ENCODE measurements around the gene COPA. TPM values are rescaled to one million over a fixed set of nuclear protein-coding genes. Genes with fewer than 3 reads are reported as not detected.

Gene COPA
- polyA plus RNA-seq, 1 of the 3 experiments (the other 2 are of a cell fraction) = 91.4 TPM

- peaks cover 43% of the 10 kb centered on the region for H4K20me1 ChIP-seq (ENCODE audit: insufficient read depth)
- no peak overlapping the region for H3K27ac ChIP-seq (ENCODE audit: low read depth in 2 of 2, low read length in 1 of 2)
- H3K4me3 ChIP-seq (ENCODE audit: low read depth in 2 of 2, low read length in 1 of 2) = no peak overlapping the region
- H3K79me2 ChIP-seq (ENCODE audit: insufficient read depth) = peaks cover 76% of the 10 kb centered on the region
- no peak overlapping the region for H3K4me2 ChIP-seq
- H3K27me3 ChIP-seq (ENCODE audit: insufficient read depth) = no peaks in the 10 kb centered on the region
- no peaks in the 10 kb centered on the region for H3F3A ChIP-seq (replicated peaks; ENCODE audit: insufficient read depth)
- peaks cover 0 to 8% of the 10 kb centered on the region in 2 experiments; a peak in 1 of 4 replicates for H3K4me1 ChIP-seq (ENCODE audit: control insufficient read depth in 1 of 2, insufficient read depth in 2 of 2, low read depth in 1 of 2, low read length in 1 of 2)
- no peak overlapping the region for H3K9ac ChIP-seq
- no peak overlapping the region for H2AFZ ChIP-seq (ENCODE audit: low read depth)
- H3K36me3 ChIP-seq (replicated peaks in 1 of 2; ENCODE audit: control insufficient read depth in 1 of 2, insufficient read depth in 2 of 2, low read length in 1 of 2) = peaks cover 25 to 38% of the 10 kb centered on the region in 2 experiments
- ChIA-PET CTCF (interaction anchor here (1.1 to 26.9 kb wide), 6 partner anchors 13 to 159 kb away, joined by 3 to 293 read pairs (median 20); partner anchors contain the start of gene CASQ1), POLR2A (no interaction called here)
- no peak for DNase-seq
- WGBS (ENCODE audit: low lambda C conversion rate) = 100% methylated on average over 1 of the region's 1 CpG
- TF ChIP-seq TCF12 (IDR thresholded peaks at IDR 0.05) = no peak
- TF ChIP-seq MEF2A (IDR thresholded peaks at IDR 0.05; ENCODE audit: borderline replicate concordance, low read depth) = no peak
- no peak for TF ChIP-seq PBX3 (IDR thresholded peaks at IDR 0.05)
- no peak for TF ChIP-seq FOXJ3 (CRISPR knock-in tag; IDR thresholded peaks at IDR 0.05)
- no peak for TF ChIP-seq TEAD4 (IDR thresholded peaks at IDR 0.05; ENCODE audit: borderline replicate concordance, insufficient read depth)
- TF ChIP-seq ELF1 (IDR thresholded peaks at IDR 0.05) = no peak
- no peak for TF ChIP-seq NFIC (IDR thresholded peaks at IDR 0.05; ENCODE audit: borderline replicate concordance)
- no peak for TF ChIP-seq CTCF (IDR thresholded peaks at IDR 0.05)
- no peak for TF ChIP-seq FOSL2 (IDR thresholded peaks at IDR 0.05; ENCODE audit: borderline replicate concordance, low read depth)
- TF ChIP-seq SMC3 (IDR thresholded peaks at IDR 0.05; ENCODE audit: low read depth, low read length) = no peak
- TF ChIP-seq GATA2 (CRISPR knock-in tag; IDR thresholded peaks at IDR 0.05) = no peak
- no peak for TF ChIP-seq POLR2AphosphoS5 (IDR thresholded peaks at IDR 0.05; ENCODE audit: low read depth, low read length)
- no peak for TF ChIP-seq YY1 (IDR thresholded peaks at IDR 0.05; ENCODE audit: low read depth)
- TF ChIP-seq RAD21 (IDR thresholded peaks at IDR 0.05; ENCODE audit: low read length) = no peak
- no peak for TF ChIP-seq SIN3A (IDR thresholded peaks at IDR 0.05; ENCODE audit: borderline replicate concordance, low read depth, low read length)
- TF ChIP-seq EP300 (IDR thresholded peaks at IDR 0.05; ENCODE audit: borderline replicate concordance in 1 of 2, low read depth in 1 of 2, low read length in 1 of 2) = no peak
- no peaks in the 10 kb centered on the region for H3K9me2 ChIP-seq
- H3K9me3 ChIP-seq = no peaks in the 10 kb centered on the region
Measured at GRCh38 chr1:160245434-160245833, 97.6 kb downstream of the COPA start.

- CTCF ChIA-PET = interaction anchor here (0.7 to 26.9 kb wide), 10 partner anchors 8 to 237 kb away, joined by 3 to 293 read pairs (median 6); partner anchors contain the start of gene CASQ1
- peaks cover 70% of the 10 kb centered on the region for H3K79me2 ChIP-seq (ENCODE audit: insufficient read depth)
- TF ChIP-seq NFIC (IDR thresholded peaks at IDR 0.05; ENCODE audit: borderline replicate concordance) (no peak), PBX3 (IDR thresholded peaks at IDR 0.05) (no peak), USF2 (IDR thresholded peaks at IDR 0.05; ENCODE audit: borderline replicate concordance, low read depth, low read length) (no peak), ELF1 (IDR thresholded peaks at IDR 0.05) (no peak), SMC3 (IDR thresholded peaks at IDR 0.05; ENCODE audit: low read depth, low read length) (no peak), ZBTB33 (IDR thresholded peaks at IDR 0.05; ENCODE audit: borderline replicate concordance, low read depth) (no peak), USF1 (IDR thresholded peaks at IDR 0.05; ENCODE audit: borderline replicate concordance, low read depth) (no peak), GATA2 (CRISPR knock-in tag; IDR thresholded peaks at IDR 0.05) (no peak), SIN3A (IDR thresholded peaks at IDR 0.05; ENCODE audit: borderline replicate concordance, low read depth, low read length) (no peak), TCF12 (IDR thresholded peaks at IDR 0.05) (no peak), JUND (IDR thresholded peaks at IDR 0.05) (no peak), RAD21 (IDR thresholded peaks at IDR 0.05; ENCODE audit: low read length) (no peak)
Measured at GRCh38 chr1:160244209-160244608, 98.8 kb downstream of the COPA start.

More at GRCh38 chr1:160244209-160244608, 98.8 kb downstream of the COPA start:
- Histone ChIP-seq H3K9me2 (no peaks in the 10 kb centered on the region), H4K20me1 (ENCODE audit: insufficient read depth) (peaks cover 33% of the 10 kb centered on the region), H3K27me3 (ENCODE audit: insufficient read depth) (no peaks in the 10 kb centered on the region), H3K9ac (no peak overlapping the region), H3F3A (replicated peaks; ENCODE audit: insufficient read depth) (no peaks in the 10 kb centered on the region), H3K4me2 (no peak overlapping the region), H3K27ac (ENCODE audit: low read depth in 2 of 2, low read length in 1 of 2) (no peak overlapping the region), H3K9me3 (no peaks in the 10 kb centered on the region), H3K4me1 (ENCODE audit: control insufficient read depth in 1 of 2, insufficient read depth in 2 of 2, low read depth in 1 of 2, low read length in 1 of 2) (peaks cover 0 to 8% of the 10 kb centered on the region in 2 experiments; a peak in 1 of 4 replicates), H3K4me3 (ENCODE audit: low read depth in 2 of 2, low read length in 1 of 2) (no peak overlapping the region), H3K36me3 (replicated peaks in 1 of 2; ENCODE audit: control insufficient read depth in 1 of 2, insufficient read depth in 2 of 2, low read length in 1 of 2) (peaks cover 37 to 43% of the 10 kb centered on the region in 2 experiments), H2AFZ (ENCODE audit: low read depth) (no peak overlapping the region)
- POLR2A ChIA-PET = no interaction called here
- no peak for DNase-seq
- WGBS (ENCODE audit: low lambda C conversion rate) = 100% methylated on average over 1 of the region's 1 CpG
